GM19239 (cell line): ENCODE data around the gene DYNLRB1.
"Not testable (repeated sequence)": the region's sequence is repeated elsewhere in the genome, so short reads cannot be mapped to it uniquely, and the experiment has no call there.

Experiments used
- DNase-seq: peaks from one replicate; pipeline ENCODE4 v3.0.0; 2011; ENCODE audit warnings: low spot score; ENCODE audit not compliant: insufficient read length
- FAIRE-seq: peaks from 2 replicates; lab custom pipeline; 2011; peaks lifted over from hg19 to GRCh38; lab: Jason Lieb, UNC

DYNLRB1 gene

GRCh38 chr20:34510575-34510974 is 5.6 kb upstream of the DYNLRB1 start:
- FAIRE-seq: no peak

GRCh38 chr20:34511891-34512265 is 4.3 kb upstream of the DYNLRB1 start:
- no peak for DNase-seq
- FAIRE-seq: no peak

More at GRCh38 chr20:34510575-34510974, 5.6 kb upstream of the DYNLRB1 start:
- no peak for DNase-seq

GRCh38 chr20:34512266-34512954 is 3.8 kb upstream of the DYNLRB1 start:
- DNase-seq (no peak), FAIRE-seq (no peak)

GRCh38 chr20:34512955-34513419 is 3.2 kb upstream of the DYNLRB1 start:
- FAIRE-seq (no peak), DNase-seq (no peak)

- DNase-seq, FAIRE-seq: not testable (repeated sequence)
These were observed 2.2 kb upstream of the DYNLRB1 start for GRCh38 chr20:34514034-34514433.

- FAIRE-seq (no peak), DNase-seq (no peak)
These were observed 1.2 kb upstream of the DYNLRB1 start for GRCh38 chr20:34514897-34515483.

GRCh38 chr20:34515484-34516246 is 557 bp upstream of the DYNLRB1 start:
- peak; percentile 60 for DNase-seq
- no peak for FAIRE-seq

- DNase-seq (no peak), FAIRE-seq (no peak)
These were observed 888 bp downstream of the DYNLRB1 start for GRCh38 chr20:34517114-34517505.

- not testable (repeated sequence) for DNase-seq
These were observed 2.6 kb downstream of the DYNLRB1 start for GRCh38 chr20:34518863-34519262.

GRCh38 chr20:34519841-34520240 is 3.6 kb downstream of the DYNLRB1 start:
- FAIRE-seq, DNase-seq: not testable (repeated sequence)

More at GRCh38 chr20:34518863-34519262, 2.6 kb downstream of the DYNLRB1 start:
- not testable (repeated sequence) for FAIRE-seq

GRCh38 chr20:34522969-34523871 is 7.0 kb downstream of the DYNLRB1 start:
- DNase-seq (no peak), FAIRE-seq (no peak)

- DNase-seq: no peak
- FAIRE-seq: no peak
These were observed 8.2 kb downstream of the DYNLRB1 start for GRCh38 chr20:34524426-34524825.

- DNase-seq (no peak), FAIRE-seq (no peak)
These were observed 9.1 kb downstream of the DYNLRB1 start for GRCh38 chr20:34525342-34525708.

- no peak for FAIRE-seq
- DNase-seq: no peak
These were observed 9.6 kb downstream of the DYNLRB1 start for GRCh38 chr20:34525709-34526416.

GRCh38 chr20:34526466-34526865 is 10.2 kb downstream of the DYNLRB1 start:
- DNase-seq: no peak
- no peak for FAIRE-seq

- FAIRE-seq (no peak), DNase-seq (no peak)
These were observed 10.8 kb downstream of the DYNLRB1 start for GRCh38 chr20:34527016-34527415.

GRCh38 chr20:34528921-34529297 is 12.7 kb downstream of the DYNLRB1 start:
- FAIRE-seq: no peak
- DNase-seq: no peak

GRCh38 chr20:34529742-34530141 is 13.5 kb downstream of the DYNLRB1 start:
- FAIRE-seq: no peak

GRCh38 chr20:34530342-34530741 is 14.1 kb downstream of the DYNLRB1 start:
- DNase-seq (no peak), FAIRE-seq (no peak)

More at GRCh38 chr20:34529742-34530141, 13.5 kb downstream of the DYNLRB1 start:
- DNase-seq: no peak
